CD4-positive, alpha-beta T cell treated with Interleukin-17A for 4 hours (primary cell): ENCODE measurements around the gene PILRA.

ENCODE experiments used
- DNase-seq: peaks from one replicate; pipeline ENCODE4 v3.0.0-alpha.2; 2020; ENCODE audit warnings: mixed read lengths

The PILRA gene

DNA sequence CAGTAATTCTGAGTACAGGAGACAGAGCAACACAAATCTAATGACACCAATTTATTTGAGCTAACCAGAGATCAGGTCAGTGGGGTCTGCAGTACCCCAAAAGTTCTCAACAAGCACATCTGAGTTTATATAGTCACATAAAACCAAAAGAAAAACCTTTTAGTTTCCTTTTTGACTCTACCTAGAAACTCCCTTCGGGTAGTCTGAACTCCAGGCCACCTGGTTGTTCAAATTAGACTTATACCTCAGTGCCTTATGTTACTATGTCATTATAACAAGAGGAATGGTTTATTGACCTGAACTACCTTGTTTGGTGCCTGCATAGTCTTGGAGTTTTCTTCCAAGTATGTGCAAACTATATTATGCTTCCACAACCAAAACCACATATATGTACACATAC lies 40.6 kb downstream of the PILRA start:
- DNase-seq, result no peak

DNA sequence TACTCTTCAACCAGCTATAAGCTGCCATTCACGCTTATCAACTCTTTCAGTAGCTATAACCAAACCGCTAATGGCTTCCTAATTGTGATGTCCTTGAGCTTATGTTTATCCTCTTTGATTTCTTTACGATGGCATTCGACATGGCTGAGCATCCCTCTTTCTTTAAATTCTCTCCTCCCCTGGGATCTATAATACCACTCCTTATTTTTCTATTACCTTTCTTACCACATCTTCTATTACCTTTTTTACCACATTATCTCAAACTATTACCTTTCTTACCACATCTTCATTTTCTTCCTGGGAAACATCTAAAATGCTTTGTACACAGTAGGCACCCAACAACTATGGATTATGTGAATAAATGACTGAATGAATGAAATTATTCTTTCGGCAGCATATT lies 42.2 kb downstream of the PILRA start:
- no peak for DNase-seq

DNA sequence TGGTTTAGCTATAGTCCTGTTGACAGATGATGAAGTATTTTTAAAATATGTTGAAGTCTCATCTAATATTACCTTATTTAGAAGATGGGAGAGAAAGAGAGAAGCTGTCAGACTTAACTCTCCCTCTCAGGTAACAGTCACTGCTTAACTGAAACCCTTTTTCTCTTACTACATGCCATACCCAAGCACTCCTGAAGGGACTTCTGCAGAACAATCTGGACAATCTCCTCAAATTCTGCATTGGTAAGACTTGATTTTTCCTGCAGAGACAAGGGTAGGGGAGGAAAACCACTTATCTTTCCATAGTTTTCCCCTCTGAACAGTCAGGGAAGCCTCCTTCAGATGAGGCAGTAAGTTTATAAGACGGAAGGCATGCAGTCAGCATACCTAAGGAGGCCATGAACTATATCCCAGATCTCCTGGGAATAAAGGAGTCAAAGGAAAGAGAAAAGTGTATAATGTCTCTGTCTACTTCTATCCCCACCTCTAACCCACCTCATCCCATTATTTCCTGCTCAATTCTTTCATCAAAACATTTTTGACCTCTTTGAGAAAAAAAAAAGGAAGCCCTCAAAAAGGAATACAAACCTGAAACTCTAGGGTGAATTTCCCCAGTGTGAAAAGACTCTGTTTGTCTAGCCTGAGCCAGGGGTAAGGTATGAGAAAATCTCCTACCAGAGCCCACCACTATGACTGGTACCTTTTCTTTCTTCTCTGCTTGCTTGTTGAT lies 45.8 kb downstream of the PILRA start:
- DNase-seq, result no peak

DNA sequence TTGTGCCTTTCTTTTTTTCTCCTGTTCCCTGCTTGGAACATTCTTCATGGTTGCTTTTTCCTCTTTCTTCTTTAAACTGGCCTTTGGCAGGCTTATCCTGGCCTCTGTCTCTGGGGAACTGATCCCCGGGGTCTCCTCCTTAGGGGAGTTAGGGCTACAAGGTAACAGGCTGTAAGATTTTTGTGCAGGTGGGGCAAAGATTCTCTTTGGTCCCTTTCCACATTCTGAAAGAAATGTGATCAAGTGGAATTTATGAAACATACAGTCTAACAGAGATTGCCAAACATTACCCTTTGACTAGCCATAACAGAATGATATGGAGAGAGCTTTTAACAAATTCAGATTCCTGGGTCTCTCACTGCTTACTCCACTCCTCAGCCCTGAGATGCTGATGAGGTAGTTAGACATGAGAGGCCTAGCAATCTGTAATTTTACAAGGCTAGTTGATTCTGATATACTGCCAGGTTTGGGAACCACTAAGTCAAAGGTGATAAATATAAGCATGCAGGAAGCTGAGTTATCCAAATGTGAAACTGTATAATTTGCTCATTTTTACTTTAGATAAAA lies 46.5 kb downstream of the PILRA start:
- DNase-seq, result no peak

DNA sequence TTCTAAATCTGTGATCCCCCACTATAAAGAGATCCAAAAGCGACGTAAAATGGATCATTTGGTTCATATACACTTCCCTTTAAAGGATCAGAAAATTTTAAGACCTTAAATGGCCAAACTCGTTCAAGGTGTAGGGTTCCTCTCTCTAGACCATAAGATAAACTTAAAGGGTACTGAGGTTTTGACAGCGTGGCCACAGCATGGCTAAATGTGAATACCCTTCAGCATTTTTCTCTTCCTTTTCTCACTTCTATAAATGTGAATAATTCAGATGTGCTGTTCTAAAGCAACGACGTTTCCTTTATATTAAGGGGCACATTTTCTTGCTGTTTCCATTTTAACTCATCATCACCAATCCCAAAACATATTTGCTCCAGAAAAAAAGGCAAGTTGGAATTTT lies 50.0 kb downstream of the PILRA start:
- no peak for DNase-seq

DNA sequence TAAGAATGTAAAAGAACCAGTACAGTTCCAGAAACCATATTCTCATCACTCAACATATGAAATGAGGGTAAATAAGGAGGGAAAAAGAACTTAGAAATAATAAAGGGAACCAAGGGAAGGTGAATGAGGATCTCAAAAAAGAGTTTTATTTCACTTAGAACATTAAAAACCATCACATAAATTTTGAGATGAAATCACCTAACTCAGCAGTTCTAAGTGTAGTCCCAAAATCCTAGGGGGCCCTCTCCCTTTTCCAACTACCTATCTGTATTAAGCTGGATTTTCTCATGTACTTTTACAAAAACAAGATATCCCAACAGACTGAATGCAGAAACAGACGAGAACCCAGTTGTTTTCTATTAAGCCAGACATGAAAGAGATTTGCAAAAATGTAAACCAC lies 52.1 kb downstream of the PILRA start:
- no peak for DNase-seq

DNA sequence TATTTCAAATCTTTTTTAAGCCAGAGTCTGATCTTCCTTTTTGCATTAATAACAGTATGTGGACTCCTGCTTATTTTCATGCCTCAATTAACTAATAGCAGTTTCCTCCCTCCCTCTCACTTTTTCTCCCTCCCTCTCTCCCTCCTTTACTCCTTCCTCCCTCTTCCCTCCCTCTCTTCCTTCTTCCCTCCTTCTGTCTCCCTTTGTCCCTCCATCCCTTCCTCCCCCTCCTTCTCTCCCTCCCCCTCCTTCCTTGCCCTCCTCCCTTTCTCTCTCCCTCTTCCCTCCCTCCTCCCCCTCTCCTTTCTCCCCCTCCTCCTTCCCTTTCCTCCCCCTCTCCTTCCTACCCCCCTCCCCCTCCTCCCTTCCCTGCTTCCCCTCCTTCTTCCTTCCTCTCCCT lies 53.2 kb downstream of the PILRA start:
- no peak for DNase-seq

DNA sequence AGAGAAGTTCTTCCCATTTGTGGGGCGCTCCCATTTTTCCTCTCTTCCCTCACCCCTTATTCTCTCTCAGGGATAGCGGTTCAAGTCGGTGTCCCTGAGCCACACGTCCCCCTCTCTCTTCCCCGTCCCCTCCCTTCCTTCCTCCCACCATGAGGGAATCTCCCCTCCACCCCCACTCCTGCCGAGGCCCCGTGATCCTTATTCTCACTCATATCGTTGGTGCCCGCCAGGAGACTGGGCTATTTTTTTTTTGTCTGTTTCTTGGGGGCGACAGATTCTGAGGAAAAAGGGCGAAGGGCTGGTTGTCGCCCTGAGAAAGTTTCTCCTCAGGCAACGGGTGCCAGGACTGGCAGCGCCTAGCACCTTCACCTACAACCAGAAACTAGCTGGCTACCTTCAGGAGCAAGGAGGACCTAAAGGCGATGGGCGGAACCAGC lies 54.5 kb downstream of the PILRA start:
- DNase-seq, result no peak

DNA sequence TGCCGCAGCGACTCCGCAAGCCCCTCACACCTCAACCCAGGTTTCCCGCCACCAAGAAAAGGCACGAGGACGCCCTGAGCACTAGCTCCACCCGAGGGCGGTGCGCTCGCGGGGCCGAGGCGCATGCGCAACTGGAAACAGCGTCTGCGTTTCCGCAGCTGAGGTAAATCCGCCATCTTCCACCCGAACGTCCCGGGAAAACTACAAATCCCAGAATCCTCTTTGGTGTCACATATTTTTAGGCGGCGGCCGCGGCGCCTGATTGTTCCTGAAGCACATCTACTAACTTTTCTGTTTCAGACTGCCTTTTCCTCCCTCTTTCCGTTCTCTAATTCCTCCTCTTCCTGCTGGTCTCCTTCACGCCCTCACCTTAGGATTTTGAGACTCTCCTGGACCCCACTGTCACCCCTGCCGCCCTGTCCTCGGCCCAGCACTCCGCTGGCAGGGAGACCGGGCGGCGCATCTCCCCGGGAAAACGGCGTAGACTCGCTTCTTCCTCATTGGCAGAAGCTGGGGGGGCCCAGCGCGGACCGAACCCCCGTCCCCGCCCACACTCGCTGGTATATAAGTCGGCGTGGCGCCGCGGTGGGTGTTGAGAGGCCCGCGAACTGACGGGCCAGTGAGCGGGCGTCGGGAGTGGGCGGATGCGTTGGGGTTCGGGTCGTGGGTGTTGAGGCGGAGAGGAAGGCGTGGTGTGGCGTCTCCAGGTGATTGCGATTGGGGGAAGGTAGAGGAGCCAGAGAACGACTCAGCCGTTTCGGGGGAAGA lies 55.1 kb downstream of the PILRA start, which contains the start of gene ZCWPW1:
ZCWPW1 (minus strand) TSS at position 505 of the 768 bp plus-strand sequence. CDS start 8,054 bp downstream, outside the sequence.
- DNase-seq, result peak; percentile 97

DNA sequence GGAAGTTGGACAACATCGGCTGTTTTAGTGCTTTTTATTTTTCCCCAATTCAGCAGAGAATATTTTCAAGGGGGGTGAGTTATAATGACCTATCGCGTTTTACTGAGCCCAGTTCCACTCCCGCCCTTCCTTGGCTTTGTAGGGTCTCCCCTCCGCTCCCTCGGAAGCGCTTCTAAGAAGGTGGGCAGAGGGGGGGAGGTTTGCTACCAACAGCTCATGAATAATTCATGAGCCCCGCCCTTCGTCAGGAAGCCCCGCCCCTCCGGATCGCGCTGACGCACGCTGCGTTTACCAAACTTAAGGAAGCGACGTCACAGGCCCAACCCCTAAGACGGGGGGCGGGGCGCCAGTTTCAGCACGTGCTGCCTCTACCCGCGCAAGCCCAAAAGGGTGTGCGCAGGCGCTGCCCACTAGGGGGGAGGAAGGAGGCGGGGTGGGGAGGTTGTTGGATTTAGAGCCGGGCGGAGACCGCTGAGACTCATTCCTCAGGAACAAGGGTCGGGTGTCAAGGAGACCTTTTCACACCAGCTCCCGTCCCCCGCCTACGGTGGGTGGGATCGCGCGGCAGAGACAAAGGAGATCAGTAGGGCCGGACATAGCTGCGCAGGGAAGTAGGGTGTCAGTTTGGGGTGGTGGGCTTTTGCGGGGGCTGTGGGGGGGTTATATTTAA lies 55.8 kb downstream of the PILRA start:
- peak; percentile 100 for DNase-seq

DNA sequence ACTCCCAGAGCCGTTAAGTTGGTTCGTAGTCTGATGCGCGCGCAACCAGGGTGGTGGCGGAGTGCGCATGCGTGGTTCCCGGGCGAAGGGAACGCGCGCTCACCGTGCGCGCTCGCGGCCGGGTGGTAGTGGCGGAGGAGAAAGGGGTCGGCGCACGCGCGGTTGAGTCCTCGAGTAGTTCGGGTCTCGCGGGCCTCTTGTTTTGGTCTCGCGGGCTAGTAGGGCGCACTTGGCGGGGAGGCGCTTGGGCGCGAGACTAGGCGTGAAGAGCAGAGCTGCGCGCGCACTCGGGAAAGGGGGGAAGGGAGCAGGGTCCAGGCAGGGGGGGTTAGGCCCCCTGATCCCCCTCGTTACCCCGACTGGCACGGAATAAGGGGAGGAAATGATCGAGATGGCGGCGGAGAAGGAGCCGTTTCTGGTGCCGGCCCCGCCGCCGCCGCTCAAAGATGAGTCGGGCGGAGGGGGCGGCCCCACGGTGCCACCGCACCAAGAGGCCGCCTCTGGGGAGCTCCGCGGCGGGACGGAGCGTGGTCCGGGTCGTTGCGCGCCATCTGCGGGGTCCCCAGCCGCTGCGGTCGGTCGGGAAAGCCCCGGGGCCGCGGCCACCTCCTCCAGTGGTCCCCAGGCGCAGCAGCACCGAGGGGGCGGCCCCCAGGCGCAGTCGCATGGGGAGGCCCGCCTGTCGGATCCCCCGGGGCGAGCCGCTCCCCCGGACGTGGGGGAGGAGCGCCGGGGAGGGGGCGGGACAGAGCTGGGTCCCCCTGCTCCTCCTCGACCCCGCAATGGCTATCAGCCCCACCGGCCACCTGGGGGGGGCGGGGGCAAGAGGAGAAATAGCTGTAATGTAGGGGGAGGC lies 56.6 kb downstream of the PILRA start, which contains the start of gene MEPCE:
MEPCE (plus strand) TSS at position 195 of the 856 bp plus-strand sequence; CDS start at position 383, 188 bp downstream.
- peak; percentile 97 for DNase-seq

DNA sequence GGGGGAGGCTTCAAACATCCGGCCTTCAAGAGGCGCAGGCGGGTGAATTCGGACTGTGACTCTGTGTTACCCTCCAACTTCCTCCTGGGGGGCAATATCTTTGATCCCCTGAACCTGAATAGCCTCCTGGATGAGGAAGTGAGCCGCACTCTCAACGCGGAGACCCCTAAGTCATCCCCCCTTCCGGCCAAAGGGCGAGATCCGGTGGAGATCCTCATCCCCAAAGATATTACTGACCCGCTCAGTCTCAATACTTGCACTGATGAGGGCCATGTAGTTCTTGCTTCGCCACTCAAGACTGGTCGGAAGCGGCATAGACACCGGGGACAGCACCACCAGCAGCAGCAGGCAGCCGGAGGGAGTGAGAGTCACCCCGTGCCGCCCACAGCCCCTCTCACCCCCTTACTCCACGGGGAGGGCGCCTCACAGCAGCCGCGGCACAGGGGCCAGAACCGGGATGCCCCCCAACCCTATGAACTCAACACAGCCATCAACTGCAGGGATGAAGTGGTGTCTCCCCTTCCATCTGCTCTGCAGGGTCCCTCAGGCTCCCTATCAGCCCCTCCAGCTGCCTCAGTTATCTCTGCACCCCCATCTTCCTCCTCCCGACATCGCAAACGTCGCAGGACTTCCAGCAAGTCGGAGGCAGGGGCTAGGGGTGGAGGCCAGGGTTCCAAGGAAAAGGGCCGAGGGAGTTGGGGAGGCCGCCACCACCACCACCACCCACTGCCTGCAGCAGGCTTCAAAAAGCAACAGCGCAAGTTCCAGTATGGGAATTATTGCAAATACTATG lies 57.4 kb downstream of the PILRA start:
- peak; percentile 40 for DNase-seq

DNA sequence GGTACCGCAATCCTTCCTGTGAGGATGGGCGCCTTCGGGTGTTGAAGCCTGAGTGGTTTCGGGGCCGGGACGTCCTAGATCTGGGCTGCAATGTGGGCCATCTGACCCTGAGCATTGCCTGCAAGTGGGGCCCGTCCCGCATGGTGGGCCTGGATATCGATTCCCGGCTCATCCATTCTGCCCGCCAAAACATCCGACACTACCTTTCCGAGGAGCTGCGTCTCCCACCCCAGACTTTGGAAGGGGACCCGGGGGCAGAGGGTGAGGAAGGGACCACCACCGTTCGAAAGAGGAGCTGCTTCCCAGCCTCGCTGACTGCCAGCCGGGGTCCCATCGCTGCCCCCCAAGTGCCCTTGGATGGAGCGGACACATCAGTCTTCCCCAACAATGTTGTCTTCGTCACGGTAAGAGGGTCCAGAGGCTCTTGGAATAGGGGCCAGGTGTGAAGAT lies 58.0 kb downstream of the PILRA start:
- no peak for DNase-seq

DNA sequence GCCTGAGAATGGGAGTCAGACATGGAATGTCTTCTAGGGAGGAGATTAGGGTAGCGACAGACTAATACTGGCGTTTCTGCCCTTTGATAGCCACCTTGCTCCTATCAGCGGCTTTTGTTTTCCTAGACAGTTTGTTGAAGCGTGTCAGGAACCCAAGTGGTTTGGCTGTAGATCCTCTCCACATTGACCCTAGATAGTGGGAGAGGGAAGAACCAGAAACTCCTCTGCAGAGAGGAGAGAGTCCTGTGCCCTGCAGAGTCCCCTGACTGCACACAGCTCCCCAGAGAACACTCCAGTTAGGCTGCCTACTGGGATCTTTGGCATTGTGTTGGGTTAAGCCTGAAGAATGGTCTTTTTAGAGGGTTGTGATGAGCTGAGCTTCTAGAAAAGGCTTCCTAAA lies 58.8 kb downstream of the PILRA start:
- no peak for DNase-seq

DNA sequence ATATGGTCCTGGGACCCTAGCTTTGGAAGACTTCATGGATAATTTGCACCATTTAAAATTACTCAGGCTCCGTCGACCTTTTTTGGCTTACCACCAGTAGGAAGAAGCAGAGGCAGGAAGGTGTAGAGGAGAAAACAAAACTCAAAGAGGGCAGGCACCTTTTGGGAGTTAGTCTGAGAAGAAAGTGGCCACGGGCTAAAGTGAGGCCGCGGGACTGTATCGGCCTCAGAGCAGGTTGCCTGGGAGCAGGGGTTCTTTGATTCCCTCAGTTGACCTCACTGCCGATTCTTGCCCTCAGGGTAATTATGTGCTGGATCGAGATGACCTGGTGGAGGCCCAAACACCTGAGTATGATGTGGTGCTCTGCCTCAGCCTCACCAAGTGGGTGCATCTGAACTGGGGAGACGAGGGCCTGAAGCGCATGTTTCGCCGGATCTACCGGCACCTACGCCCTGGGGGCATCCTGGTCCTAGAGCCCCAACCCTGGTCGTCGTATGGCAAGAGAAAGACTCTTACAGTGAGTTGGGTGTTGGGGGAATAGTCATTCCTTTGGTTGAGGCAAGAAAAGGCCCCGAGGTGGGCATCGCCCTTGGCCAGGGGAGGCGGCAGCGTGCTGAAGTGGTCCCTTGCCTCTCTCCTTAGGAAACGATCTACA lies 59.5 kb downstream of the PILRA start:
- DNase-seq, result no peak

DNA sequence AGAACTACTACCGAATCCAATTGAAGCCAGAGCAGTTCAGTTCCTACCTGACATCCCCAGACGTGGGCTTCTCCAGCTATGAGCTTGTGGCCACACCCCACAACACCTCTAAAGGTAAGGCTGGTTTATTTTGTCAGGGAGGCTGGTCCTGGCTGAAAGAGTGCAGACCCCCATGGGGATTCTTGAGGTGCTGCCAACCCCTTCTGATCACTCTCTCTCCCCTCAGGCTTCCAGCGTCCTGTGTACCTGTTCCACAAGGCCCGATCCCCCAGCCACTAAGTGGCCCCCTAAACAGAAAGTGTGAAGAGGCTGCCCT lies 59.9 kb downstream of the PILRA start:
- no peak for DNase-seq

DNA sequence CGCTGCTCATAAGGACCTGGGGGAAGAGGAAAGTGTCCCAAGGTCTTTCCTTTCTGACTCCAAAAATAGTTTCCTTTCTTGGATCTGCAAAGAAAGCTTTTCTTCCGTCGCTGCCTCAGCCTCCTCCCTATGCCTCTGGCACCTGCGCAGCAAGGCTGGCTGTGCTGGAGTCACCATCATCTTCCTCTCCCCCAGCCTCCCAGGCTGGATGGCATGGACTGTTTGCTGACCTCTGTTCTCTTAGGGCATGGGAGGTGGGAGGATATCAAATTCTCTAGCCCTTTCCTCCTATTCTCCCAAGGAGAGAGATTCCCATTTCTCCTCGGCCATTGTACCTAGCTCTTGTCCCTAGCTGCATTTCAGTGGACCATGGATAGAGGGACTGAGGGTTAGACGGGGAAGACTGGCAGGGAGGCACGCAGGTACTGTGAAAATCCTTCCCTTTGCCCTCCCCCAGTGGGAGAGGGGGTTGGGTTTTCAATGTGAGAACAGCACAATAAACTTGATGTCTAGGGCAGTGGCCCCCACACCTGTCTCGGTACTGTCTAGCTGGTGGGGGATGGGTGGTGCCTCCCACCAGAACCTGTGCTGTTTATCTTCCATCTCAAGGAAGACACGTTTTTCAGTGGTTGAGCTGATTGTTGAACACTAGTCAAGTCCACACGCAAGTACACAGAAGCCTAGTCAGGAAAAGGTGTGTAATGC lies 60.5 kb downstream of the PILRA start:
- DNase-seq, result no peak

DNA sequence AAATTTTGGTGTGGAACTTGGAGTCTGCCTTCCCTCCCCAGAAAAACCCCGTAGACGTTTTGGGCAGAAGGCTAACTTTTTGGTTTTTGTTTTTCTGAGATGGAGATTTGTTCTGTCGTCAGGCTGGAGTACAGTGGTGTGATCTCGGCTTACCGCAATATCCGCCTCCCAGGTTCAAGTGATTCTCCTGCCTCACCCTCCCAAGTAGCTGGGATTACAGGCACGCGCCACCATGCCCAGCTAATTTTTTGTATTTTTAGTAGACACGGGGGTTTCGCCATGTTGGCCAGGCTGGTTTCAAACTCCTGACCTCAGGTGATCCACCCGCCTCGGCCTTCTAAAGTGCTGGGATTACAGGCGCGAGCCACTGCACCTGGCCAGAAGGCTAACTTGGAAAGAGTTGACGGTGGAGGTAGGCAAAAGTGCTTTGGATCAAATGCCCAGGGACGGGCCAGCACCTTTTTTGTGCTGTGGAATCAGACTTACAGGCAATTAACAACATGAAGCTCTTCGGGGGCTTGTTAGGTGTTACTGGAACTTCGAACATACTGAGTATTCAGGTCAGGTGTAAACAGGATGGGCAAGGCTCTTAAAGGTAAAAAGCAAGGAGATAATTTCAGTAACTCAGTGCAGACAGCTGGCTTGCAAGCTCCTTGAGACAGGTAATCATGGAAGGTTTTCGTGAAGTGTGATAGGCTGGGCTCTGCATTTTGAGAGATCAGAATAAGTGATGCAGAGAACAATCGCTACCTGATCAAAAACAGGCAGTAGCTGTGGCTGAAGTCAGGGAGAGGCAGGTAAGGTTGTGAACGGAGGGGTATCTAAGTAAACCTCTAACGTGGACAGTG lies 61.2 kb downstream of the PILRA start:
- no peak for DNase-seq
